ENCODE results near the gene HIVEP1.

HIVEP1 gene

DNA sequence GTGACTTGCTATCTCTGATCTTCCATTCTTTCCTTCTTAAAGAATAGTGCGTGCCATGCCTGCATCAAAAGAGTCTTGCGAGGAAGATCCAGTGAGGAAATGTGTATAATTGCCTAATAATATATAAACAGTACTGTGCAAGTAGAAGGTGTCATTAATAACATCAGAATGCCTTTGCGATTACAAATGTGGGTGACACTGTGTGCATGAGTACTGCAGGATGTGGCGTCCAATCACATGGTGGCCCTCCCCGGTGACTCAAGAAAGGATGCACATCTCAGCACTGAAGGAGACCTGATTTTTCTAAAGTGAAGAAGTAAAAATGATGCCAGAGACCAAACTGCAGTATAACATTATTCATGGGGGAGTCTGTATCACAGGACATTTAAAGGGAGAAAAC lies 170.6 kb downstream of the HIVEP1 start:
- H2AFZ ChIP-seq = no peak overlapping the region
- no peaks in the 10 kb centered on the region for H3K27me3 ChIP-seq (ENCODE audit: control insufficient read depth, insufficient read depth, low read length)
- H3K79me2 ChIP-seq = no peaks in the 10 kb centered on the region
- no peaks in the 10 kb centered on the region for H3K9me3 ChIP-seq (ENCODE audit: control insufficient read depth, low read length)
- H3K27ac ChIP-seq = no peak overlapping the region
- TF ChIP-seq, protein P1, sequence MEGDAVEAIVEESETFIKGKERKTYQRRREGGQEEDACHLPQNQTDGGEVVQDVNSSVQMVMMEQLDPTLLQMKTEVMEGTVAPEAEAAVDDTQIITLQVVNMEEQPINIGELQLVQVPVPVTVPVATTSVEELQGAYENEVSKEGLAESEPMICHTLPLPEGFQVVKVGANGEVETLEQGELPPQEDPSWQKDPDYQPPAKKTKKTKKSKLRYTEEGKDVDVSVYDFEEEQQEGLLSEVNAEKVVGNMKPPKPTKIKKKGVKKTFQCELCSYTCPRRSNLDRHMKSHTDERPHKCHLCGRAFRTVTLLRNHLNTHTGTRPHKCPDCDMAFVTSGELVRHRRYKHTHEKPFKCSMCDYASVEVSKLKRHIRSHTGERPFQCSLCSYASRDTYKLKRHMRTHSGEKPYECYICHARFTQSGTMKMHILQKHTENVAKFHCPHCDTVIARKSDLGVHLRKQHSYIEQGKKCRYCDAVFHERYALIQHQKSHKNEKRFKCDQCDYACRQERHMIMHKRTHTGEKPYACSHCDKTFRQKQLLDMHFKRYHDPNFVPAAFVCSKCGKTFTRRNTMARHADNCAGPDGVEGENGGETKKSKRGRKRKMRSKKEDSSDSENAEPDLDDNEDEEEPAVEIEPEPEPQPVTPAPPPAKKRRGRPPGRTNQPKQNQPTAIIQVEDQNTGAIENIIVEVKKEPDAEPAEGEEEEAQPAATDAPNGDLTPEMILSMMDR (IDR thresholded peaks at IDR 0.05) = no peak
- H3K4me2 ChIP-seq (ENCODE audit: low read length) = no peak overlapping the region
- H3K9ac ChIP-seq = no peak overlapping the region
- H3K4me1 ChIP-seq = no peaks in the 10 kb centered on the region
- no peaks in the 10 kb centered on the region for H3K36me3 ChIP-seq (ENCODE audit: control insufficient read depth, insufficient read depth, low read length)
- H3K4me3 ChIP-seq (ENCODE audit: low read depth, low read length) = no peak overlapping the region

DNA sequence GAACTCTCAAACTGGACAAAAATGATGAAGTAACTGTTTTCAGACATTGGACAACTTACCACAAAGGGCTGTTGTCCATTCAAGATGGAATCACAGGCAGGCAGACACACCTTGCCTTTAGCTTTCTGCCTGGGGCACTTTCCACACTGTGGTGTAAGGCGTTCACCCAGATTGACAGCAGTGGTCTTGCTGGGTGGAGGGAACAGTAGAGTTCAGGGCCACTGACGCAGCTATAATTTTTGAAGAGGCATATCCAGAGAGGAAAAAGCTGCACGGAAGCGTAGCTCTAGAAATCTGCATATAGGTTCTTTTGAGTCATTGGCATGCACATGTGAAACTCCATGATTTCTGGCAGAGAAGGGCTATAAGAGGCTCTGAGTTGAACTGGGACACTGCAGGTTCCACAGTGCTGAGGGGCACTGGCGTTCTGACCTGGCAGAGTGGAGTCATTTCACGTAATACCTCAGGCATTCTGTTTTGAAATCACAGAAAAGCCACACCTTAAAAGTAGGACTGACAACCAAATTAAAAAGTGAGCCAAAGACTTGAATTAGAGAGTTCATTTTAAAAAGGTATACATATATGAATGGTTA lies 173.1 kb downstream of the HIVEP1 start:
- H3K4me2 ChIP-seq (ENCODE audit: low read length) = no peak overlapping the region
- no peaks in the 10 kb centered on the region for H3K9me3 ChIP-seq (ENCODE audit: control insufficient read depth, low read length)
- no peaks in the 10 kb centered on the region for H3K4me1 ChIP-seq
- H3K9ac ChIP-seq = no peak overlapping the region
- no peak overlapping the region for H3K4me3 ChIP-seq (ENCODE audit: low read depth, low read length)
- no peaks in the 10 kb centered on the region for H3K36me3 ChIP-seq (ENCODE audit: control insufficient read depth, insufficient read depth, low read length)
- H3K27me3 ChIP-seq (ENCODE audit: control insufficient read depth, insufficient read depth, low read length) = no peaks in the 10 kb centered on the region
- TF ChIP-seq, protein P1 (IDR thresholded peaks at IDR 0.05) = no peak
- H3K27ac ChIP-seq = no peak overlapping the region
- no peaks in the 10 kb centered on the region for H3K79me2 ChIP-seq
- no peak overlapping the region for H2AFZ ChIP-seq

DNA sequence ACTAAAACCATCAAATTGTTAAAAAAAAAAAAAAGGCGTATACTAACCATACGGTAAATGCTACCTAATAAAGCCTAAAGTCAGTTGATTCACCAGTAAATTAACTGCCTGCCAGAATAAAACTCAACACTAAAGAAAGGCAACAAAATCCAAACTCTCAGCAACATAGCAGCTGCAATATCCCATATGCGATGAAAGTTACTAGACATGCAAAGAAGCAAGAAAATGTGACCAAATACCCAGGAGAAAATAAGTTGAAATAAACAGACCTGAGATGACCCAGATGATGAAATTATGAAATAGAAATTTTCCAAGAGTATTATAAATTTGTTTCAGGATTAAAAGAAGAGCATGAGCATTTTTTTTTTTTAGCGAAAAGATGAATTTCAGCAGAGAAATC lies 174.4 kb downstream of the HIVEP1 start:
- H3K9me3 ChIP-seq (ENCODE audit: control insufficient read depth, low read length) = no peaks in the 10 kb centered on the region
- no peak overlapping the region for H2AFZ ChIP-seq
- no peaks in the 10 kb centered on the region for H3K4me1 ChIP-seq
- H3K27me3 ChIP-seq (ENCODE audit: control insufficient read depth, insufficient read depth, low read length) = no peaks in the 10 kb centered on the region
- H3K4me2 ChIP-seq (ENCODE audit: low read length) = no peak overlapping the region
- no peak overlapping the region for H3K4me3 ChIP-seq (ENCODE audit: low read depth, low read length)
- H3K36me3 ChIP-seq (ENCODE audit: control insufficient read depth, insufficient read depth, low read length) = no peaks in the 10 kb centered on the region
- H3K27ac ChIP-seq = no peak overlapping the region
- no peak overlapping the region for H3K9ac ChIP-seq
- TF ChIP-seq, protein P1 (IDR thresholded peaks at IDR 0.05) = no peak
- no peaks in the 10 kb centered on the region for H3K79me2 ChIP-seq

DNA sequence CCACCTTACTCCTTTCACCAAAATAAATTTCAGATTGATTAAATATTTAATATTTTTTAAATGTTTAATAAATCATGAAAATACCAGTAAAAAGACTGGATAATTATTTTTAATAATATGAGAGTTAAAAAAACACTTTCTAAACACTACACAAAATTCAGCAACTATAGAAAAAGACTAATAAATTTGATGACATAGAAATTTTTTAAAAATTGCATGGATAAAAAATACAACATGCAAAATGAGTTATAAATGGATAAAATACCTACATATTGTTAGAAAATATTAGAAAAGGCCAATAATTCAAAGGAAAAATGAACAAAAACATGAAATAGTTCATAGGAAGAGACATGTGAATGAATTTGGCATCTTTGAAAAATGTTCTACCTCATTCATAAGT lies 177.0 kb downstream of the HIVEP1 start:
- no peaks in the 10 kb centered on the region for H3K4me1 ChIP-seq
- H3K27me3 ChIP-seq (ENCODE audit: control insufficient read depth, insufficient read depth, low read length) = no peaks in the 10 kb centered on the region
- H3K9me3 ChIP-seq (ENCODE audit: control insufficient read depth, low read length) = no peaks in the 10 kb centered on the region
- TF ChIP-seq, protein P1 (IDR thresholded peaks at IDR 0.05) = no peak
- H2AFZ ChIP-seq = no peak overlapping the region
- H3K79me2 ChIP-seq = no peaks in the 10 kb centered on the region
- H3K36me3 ChIP-seq (ENCODE audit: control insufficient read depth, insufficient read depth, low read length) = no peaks in the 10 kb centered on the region
- no peak overlapping the region for H3K27ac ChIP-seq
- H3K4me2 ChIP-seq (ENCODE audit: low read length) = no peak overlapping the region
- no peak overlapping the region for H3K9ac ChIP-seq
- H3K4me3 ChIP-seq (ENCODE audit: low read depth, low read length) = no peak overlapping the region

DNA sequence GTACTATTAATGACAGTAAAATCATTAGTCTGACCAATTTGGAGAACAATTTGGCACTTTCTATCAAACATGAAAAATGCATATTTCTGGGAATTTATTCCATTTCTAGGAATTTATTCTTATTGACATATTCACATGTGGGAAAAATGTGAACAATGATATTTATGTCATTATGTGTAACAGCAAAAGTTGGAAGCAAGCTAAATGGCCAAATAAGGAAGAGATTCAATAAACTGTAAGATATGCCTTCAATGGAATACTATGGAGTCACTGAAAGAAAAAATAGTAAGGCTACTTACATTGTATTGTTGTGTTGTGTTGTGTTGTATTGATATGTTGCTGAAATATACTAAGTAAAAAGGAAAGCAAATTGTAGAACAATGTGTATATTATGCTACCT lies 177.5 kb downstream of the HIVEP1 start:
- H3K79me2 ChIP-seq = no peaks in the 10 kb centered on the region
- no peaks in the 10 kb centered on the region for H3K4me1 ChIP-seq

More for the DNA sequence above, 177.5 kb downstream of the HIVEP1 start:
- Histone ChIP-seq H3K9ac (no peak overlapping the region), H3K27ac (no peak overlapping the region), H2AFZ (no peak overlapping the region), H3K27me3 (ENCODE audit: control insufficient read depth, insufficient read depth, low read length) (no peaks in the 10 kb centered on the region), H3K4me3 (ENCODE audit: low read depth, low read length) (no peak overlapping the region), H3K4me2 (ENCODE audit: low read length) (no peak overlapping the region), H3K9me3 (ENCODE audit: control insufficient read depth, low read length) (no peaks in the 10 kb centered on the region), H3K36me3 (ENCODE audit: control insufficient read depth, insufficient read depth, low read length) (no peaks in the 10 kb centered on the region)
- TF ChIP-seq, protein P1 (IDR thresholded peaks at IDR 0.05) = no peak
